Right ventricle myocardium superior (tissue), 1 donor: Measurements from ENCODE around the gene UQCRC1. TPM values are rescaled to one million over a fixed set of nuclear protein-coding genes. Genes with fewer than 3 reads are reported as not detected.
"Not testable (repeated sequence)": the region's sequence is repeated elsewhere in the genome, so short reads cannot be mapped to it uniquely, and the experiment has no call there.

Experiments used
- ATAC-seq: fragments of 200-7000 bp; cut with Tn5 transposase; one replicate; pipeline ENCODE4 v1.9.1; 2020; ENCODE audit warnings: mild to moderate bottlenecking; ENCODE audit not compliant: poor library complexity
- DNase-seq: peaks from one replicate; pipeline ENCODE4 v3.0.0-alpha.2; 2020
- intact Hi-C: fragments of 100-400 bp; cut with DNase I; formaldehyde crosslinking; loops from one replicate; pipeline ENCODE4 v1.11.2; 2022
- total RNA-seq: library from RNA; stranded (reverse); fragmentation: NEBNext Ultra II Directional; extraction: Animal tissue kit (Norgen Biotek cat#: 25700); gene quantifications from one replicate; pipeline ENCODE4 v1.2.1, GENCODE V29; 2021
- donor health status: DM: no; HTN: yes; CAD: no; lungs with severe emphysema.

The UQCRC1 gene
- total RNA-seq, 1 donor from 2014 or later = 1,265 TPM

DNA sequence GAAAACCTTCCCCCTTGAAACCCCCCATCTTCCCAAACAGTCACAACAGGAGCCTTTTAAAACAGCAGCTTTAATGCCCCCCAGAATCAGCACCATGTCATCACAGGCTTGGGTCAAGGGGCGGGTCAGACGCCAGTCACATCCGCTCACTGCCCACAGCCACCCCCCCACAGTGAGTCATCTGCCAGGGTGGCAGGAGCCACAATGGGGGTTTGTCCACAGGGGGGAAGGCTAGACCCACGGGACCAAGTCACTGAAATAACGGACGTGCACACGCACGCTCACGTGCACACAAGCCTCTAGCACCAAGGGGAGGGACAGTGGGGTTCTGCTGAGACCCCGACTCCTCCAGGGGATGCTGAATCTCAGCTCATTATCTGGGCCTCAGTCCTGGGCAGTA is 45.4 kb downstream of the UQCRC1 start:
- peak; percentile 67 for DNase-seq
- no peak for ATAC-seq
- intact Hi-C loops = loop anchor here (5.0 kb wide), 1 partner anchor 43 kb away; the partner anchor contains the start of gene UQCRC1

- ATAC-seq = no peak
- intact Hi-C loops = loop anchor here (5.0 kb wide), 1 partner anchor 44 kb away; the partner anchor contains the start of gene UQCRC1
- no peak for DNase-seq
Observed at GRCh38 chr3:48563382-48563918, 46.0 kb downstream of the UQCRC1 start, which contains the start of gene UCN2. UCN2 (minus strand) TSS chr3:48563781; CDS start chr3:48563124, 657 bp downstream.

- intact Hi-C loops = loop anchor here (5.0 kb wide), 1 partner anchor 45 kb away; the partner anchor contains the start of gene UQCRC1
- ATAC-seq (no peak), DNase-seq (no peak)
Observed at GRCh38 chr3:48562367-48563095, 46.9 kb downstream of the UQCRC1 start.

DNA sequence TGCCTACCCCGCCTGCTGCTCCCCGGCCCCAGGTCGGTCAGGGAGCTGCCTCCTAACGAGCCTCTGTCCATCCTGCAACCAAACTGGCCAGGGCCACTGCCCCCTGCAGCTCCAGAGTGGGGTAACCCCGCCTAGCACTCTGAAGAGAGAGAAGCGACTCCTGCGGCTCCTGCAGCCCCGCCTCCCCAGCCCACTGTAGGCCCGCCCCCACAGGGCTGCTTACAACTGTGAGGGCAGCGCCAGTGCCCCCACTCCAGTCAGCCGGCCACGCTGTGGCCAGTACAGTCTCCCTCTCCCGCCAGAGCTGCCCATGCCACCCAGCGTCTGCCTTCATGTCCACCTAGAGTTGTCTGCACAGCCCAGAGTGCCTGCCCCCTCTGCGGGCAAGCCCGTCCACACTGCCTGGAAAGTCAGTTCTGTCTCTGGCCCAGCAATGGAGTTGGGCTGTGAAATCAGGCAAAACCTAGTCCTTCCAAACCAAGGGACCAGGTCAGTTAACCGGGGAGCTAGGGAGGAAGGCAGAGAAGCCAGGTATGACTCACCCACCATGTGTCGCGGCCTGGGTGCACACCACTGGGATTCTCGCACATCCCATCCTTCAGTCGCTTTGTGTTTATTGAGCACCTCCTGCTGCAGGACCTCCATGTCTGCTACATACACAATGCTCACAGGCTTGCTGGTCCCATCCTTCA is 48.3 kb downstream of the UQCRC1 start:
- intact Hi-C loops = loop anchor here (5.0 kb wide), 1 partner anchor 46 kb away; the partner anchor contains the start of gene UQCRC1
- peak; percentile 30 for ATAC-seq
- peak; percentile 77 for DNase-seq

GRCh38 chr3:48560648-48561018 is 48.8 kb downstream of the UQCRC1 start:
- intact Hi-C loops = loop anchor here (5.0 kb wide), 1 partner anchor 47 kb away; the partner anchor contains the start of gene UQCRC1
- peak; percentile 40 for ATAC-seq
- DNase-seq = peak; percentile 63

DNA sequence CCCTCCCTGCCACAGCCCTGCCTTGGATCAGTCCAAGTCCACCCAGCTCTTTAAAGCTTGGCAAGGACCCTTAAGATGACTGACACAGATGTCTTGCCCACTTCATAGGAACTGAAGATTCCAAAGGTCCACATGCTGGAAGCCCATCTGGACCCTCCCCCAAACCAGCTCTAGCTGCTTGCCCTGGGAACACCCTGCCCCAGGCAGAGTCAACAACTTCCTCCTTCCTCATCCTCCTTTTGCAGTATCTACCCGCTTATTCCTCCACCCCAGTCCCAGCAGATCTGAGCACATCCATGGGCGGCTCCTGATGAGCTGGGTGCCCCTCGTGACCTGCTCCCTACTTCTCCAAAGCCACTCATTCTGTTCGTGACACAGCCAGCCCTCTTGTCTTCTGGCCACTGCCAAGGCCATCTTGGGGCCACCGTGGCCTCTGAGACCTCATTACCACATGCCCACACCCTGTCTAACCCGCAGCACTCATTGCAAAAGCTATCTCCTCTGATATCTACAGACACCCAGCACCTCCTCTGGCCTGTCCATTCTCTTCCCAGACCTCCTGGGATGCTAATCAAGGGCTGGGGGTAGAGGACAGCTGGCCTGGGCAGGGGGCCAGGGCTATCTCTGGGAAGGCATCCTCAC is 50.8 kb downstream of the UQCRC1 start:
- DNase-seq = peak; percentile 72
- no peak for ATAC-seq
- intact Hi-C loops = no loop called here

DNA sequence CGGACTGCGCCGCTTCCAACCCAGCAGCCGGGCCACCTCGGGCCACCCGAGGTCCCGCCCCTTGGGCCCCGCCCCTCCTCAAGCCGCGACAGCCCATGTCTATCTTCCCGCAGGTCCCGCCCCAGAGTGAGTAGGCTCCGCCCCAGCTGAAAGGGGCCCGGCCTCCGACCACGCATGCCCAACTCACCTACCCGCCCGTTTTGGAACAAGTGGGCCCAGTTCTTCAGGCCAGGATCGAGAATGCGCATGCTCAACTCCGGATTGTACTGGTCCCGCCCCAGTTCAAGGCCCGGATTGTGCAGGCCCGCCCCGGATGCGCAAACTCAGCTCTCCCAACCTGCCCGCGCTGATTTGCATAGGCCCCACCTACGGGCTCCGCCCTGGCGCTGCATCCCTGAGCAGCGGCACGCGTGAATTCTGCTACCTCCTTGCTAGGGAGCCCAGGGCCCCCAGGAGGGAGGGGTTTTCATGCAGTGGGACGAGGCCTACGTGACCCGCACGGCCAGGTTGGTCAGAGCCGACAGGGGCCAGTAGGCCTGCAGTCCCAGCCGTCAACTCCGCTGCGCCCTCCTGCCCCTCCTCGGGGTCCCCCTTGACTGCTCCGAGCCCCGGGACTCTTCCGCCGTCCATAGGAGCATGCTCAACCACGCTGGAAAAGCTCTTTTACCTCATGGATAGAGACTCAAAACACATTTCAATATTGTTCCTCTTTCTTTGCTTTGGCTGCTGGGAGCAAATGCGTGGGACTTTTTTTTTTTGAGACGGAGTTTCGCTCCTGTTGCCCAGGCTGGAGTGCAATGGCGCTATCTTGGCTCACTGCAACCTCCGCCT is 52.4 kb downstream of the UQCRC1 start, which contains the start of gene PFKFB4:
Gene PFKFB4, minus strand, starts transcription at position 8 of the 831 bp plus-strand sequence. CDS start 26 bp downstream, outside the sequence.
- peak; percentile 100 for DNase-seq
- ATAC-seq = peak; percentile 91
- intact Hi-C loops = no loop called here

GRCh38 chr3:48555949-48556795 is 53.3 kb downstream of the UQCRC1 start:
- ATAC-seq (no peak), DNase-seq (no peak)
- intact Hi-C loops = no loop called here

- intact Hi-C loops = no loop called here
- DNase-seq = peak; percentile 21
- ATAC-seq = no peak
Observed at GRCh38 chr3:48555231-48555948, 54.1 kb downstream of the UQCRC1 start.

DNA sequence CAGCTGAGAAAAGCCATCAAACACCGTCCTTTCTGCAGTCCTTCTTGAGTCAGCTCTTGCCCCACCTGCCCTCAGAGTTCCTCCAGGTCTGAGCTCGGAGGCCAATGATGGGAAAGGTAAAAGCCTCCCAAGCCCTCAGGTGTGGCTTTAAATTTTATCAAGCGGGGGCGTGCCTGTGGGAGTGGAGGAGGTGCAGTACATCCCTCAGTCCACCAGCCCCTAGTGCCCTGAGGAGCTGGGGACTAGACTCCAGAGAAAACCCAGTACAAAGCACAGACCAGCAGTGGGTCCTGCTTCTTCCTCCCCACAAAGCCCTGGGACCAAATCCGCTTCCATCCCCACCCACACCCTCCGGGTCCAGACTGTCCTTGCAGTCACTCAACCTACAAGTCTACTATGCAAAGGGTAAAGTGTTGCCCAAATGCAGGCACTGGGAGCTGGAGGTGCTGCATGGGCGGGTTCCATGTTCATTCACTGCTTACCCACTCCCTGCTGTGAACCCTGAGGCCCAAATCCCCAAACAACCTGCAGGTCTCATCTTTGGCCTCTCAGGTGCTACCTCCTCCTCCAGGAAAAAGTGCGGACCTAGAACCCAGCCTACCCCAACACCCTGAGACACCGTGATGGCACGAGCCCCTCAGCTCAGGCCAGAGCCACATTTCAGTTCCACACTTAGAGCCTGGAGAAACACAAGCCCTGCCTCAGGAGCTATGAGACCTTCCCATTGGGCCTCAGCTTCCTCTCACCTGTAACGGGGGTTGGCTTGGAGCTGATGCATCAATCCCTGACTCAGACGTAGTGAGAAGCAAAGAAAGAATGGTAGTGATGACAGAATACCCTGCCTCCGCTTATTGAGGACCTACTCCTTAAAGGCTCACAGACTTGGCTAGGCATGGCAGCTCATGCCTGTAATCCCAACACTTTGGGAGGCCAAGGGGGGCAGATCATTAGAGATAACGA is 55.3 kb downstream of the UQCRC1 start:
- intact Hi-C loops = no loop called here
- DNase-seq = peak; percentile 20
- no peak for ATAC-seq

- ATAC-seq = no peak
- DNase-seq = peak; percentile 19
- intact Hi-C loops = no loop called here
Observed at GRCh38 chr3:48553361-48553760, 56.1 kb downstream of the UQCRC1 start.

DNA sequence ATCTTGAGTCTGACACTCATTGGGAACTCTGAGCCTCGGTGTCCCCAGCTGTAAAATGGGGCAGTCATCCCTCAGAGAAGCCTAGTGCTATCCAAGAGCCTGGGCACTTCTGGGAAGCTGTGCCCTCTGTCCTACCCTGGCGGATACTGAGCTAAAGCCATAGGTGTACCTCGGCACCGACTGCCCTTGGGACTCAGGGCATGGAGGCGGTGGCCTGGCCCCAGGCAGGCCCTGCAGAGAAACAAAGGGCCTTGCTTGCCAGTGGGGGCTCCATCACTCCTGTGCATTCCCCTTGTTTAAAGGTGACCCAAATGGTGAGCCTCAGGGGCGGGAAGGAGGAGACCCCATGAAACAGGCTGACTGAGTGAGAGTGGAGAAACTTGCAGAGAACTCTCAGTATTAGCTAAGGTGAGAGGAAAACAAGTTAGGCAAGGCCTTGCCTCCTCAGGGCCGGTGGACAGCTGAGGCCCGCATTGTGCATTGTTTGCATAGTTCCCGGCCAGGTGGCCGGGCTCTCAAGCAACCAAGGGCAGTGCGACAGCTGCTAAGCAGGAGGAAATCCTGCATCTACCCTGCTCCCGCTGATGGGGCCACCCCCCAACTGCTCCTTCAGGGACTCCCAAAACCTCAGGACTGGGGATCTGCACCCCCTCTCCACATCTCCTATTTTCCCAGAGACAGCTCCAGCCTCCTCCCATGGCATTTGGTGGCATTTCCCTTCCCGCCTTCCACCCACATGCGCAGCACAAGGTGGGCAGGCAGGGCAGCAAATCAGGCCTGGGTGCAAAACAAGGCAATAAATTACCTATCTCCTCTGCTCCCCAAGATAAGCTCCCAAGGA is 57.1 kb downstream of the UQCRC1 start:
- intact Hi-C loops = no loop called here
- DNase-seq = peak; percentile 32
- no peak for ATAC-seq

- ATAC-seq, intact Hi-C loops: not testable (repeated sequence)
- peak; percentile 0 for DNase-seq
Observed at GRCh38 chr3:48551651-48552050, 57.8 kb downstream of the UQCRC1 start.
